Embryonic facial prominence (tissue), 1 donor: ENCODE results near the gene TRA2B.

Source experiments
- DNase-seq: peaks from one replicate; pipeline ENCODE4 v3.0.0-alpha.2; 2016; ENCODE audit errors: extremely low spot score

The TRA2B gene

DNA sequence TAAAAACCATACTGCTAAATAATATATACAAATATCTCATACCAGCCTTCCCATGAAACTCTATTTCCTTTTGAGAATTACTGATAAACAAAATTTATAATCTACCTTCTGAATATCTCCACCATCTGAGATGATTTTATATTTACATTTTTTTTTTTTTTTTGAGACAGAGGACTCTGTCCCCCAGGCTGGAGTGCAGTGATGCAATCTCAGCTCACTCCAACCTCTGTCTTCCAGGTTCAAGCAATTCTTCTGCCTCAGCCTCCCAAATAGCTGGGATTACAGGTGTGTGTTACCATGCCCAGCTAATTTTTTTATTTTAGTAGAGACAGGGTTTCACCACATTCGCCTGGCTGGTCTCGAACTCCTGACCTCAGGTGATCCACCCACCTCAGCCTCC is 70.2 kb downstream of the TRA2B start:
- DNase-seq: no peak

DNA sequence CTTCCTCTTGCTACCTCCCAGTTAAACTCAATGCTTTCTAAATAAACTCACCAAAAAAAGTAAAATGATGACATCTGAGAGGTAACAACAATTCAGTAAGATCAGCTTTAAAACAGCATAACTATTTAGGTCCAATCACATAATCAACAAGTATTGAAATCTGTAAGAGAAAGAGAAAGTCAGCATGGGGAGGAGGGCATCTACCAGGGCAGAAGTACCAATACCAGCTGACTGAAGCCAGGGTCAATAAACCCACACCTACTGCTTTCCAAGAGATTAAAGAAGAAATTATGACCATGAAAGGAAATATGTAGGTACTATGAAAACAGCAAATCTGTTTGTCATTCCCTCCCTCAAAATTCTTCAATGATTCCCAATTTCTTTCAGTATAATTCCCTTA is 70.8 kb downstream of the TRA2B start:
- DNase-seq: no peak

DNA sequence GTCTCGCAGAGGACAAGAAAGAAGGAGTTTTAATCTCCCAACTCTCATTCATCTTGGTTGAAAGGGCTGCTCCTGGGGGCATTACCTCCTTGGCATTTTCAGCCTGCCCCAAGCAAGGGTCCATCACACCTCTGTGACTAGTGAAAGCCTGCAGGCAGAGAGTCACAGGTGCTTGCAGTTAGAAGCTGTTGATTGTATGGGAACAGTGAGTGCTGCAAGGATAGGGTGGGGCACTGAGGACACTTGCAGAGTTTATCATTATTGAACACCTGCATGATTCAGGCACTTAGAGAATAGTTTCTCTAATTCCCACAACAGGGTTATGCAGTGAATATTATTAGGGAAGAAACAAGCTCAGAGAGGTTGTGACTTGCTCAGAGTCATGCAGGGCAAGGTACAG is 71.3 kb downstream of the TRA2B start:
- no peak for DNase-seq
